Skin epidermis (tissue), 12 donors: Measurements from ENCODE around the gene GLB1L2.

Source experiments
- H3K27ac ChIP-seq, 21 experiments: fragments of 200-600 bp; sonication (generic) in 11 of 21; one replicate each; pipeline ENCODE4 v1.5.0; 2020; ENCODE audit warnings: mild to moderate bottlenecking in 3 of 21, inconsistent platforms in 2 of 21, moderate library complexity in 2 of 21
- H3K4me3 ChIP-seq, 7 experiments: fragments of 200-600 bp; sonication (generic) in 2 of 7; one replicate each; pipeline ENCODE4 v1.5.0; 2020; ENCODE audit warnings: inconsistent platforms in 2 of 7, mild to moderate bottlenecking in 2 of 7, moderate library complexity in 1 of 7

Gene GLB1L2

GRCh38 chr11:134380229-134380628 lies 48.4 kb downstream of the GLB1L2 start:
- H3K27ac ChIP-seq = no peak overlapping the region
- no peak overlapping the region for H3K4me3 ChIP-seq

- Histone ChIP-seq H3K4me3 (no peak overlapping the region), H3K27ac (no peak overlapping the region)
Measured at GRCh38 chr11:134380785-134381184, 49.0 kb downstream of the GLB1L2 start.

GRCh38 chr11:134382257-134382656 lies 50.5 kb downstream of the GLB1L2 start:
- Histone ChIP-seq H3K27ac (no peak overlapping the region), H3K4me3 (no peak overlapping the region)

- H3K4me3 ChIP-seq = no peak overlapping the region
- H3K27ac ChIP-seq = no peak overlapping the region
Measured at GRCh38 chr11:134382830-134383229, 51.0 kb downstream of the GLB1L2 start.

GRCh38 chr11:134383576-134384221 lies 51.9 kb downstream of the GLB1L2 start:
- Histone ChIP-seq H3K27ac (no peak overlapping the region), H3K4me3 (no peak overlapping the region)

- H3K4me3 ChIP-seq = no peak overlapping the region
- H3K27ac ChIP-seq = no peak overlapping the region
Measured at GRCh38 chr11:134384406-134384805, 52.6 kb downstream of the GLB1L2 start.

GRCh38 chr11:134385171-134385570 lies 53.4 kb downstream of the GLB1L2 start:
- H3K4me3 ChIP-seq = no peak overlapping the region
- no peak overlapping the region for H3K27ac ChIP-seq

GRCh38 chr11:134385774-134386565 lies 54.2 kb downstream of the GLB1L2 start:
- Histone ChIP-seq H3K4me3 (no peak overlapping the region), H3K27ac (no peak overlapping the region)

- Histone ChIP-seq H3K4me3 (no peak overlapping the region), H3K27ac (no peak overlapping the region)
Measured at GRCh38 chr11:134386945-134387344, 55.2 kb downstream of the GLB1L2 start.

- Histone ChIP-seq H3K4me3 (no peak overlapping the region), H3K27ac (no peak overlapping the region)
Measured at GRCh38 chr11:134387501-134387900, 55.7 kb downstream of the GLB1L2 start.

- H3K27ac ChIP-seq = no peak overlapping the region
Measured at GRCh38 chr11:134388590-134388989, 56.8 kb downstream of the GLB1L2 start.

GRCh38 chr11:134389464-134390180 lies 57.8 kb downstream of the GLB1L2 start:
- Histone ChIP-seq H3K4me3 (no peak overlapping the region), H3K27ac (no peak overlapping the region)

More at GRCh38 chr11:134388590-134388989, 56.8 kb downstream of the GLB1L2 start:
- no peak overlapping the region for H3K4me3 ChIP-seq

- Histone ChIP-seq H3K27ac (no peak overlapping the region), H3K4me3 (no peak overlapping the region)
Measured at GRCh38 chr11:134390706-134391569, 59.1 kb downstream of the GLB1L2 start.

- no peak overlapping the region for H3K27ac ChIP-seq
- no peak overlapping the region for H3K4me3 ChIP-seq
Measured at GRCh38 chr11:134391656-134392055, 59.9 kb downstream of the GLB1L2 start.

- Histone ChIP-seq H3K27ac (no peak overlapping the region), H3K4me3 (no peak overlapping the region)
Measured at GRCh38 chr11:134392953-134393615, 61.3 kb downstream of the GLB1L2 start.

GRCh38 chr11:134393638-134394037 lies 61.9 kb downstream of the GLB1L2 start:
- Histone ChIP-seq H3K27ac (no peak overlapping the region), H3K4me3 (no peak overlapping the region)

GRCh38 chr11:134394311-134394710 lies 62.5 kb downstream of the GLB1L2 start:
- H3K4me3 ChIP-seq = no peak overlapping the region
- no peak overlapping the region for H3K27ac ChIP-seq

- no peak overlapping the region for H3K27ac ChIP-seq
Measured at GRCh38 chr11:134395002-134395401, 63.2 kb downstream of the GLB1L2 start.

More at GRCh38 chr11:134395002-134395401, 63.2 kb downstream of the GLB1L2 start:
- no peak overlapping the region for H3K4me3 ChIP-seq
